Gastrocnemius medialis (tissue), 4 donors: ENCODE results near the gene R3HCC1L. TPM values are rescaled to one million over a fixed set of nuclear protein-coding genes. Genes with fewer than 3 reads are reported as not detected.
"Not testable (repeated sequence)": the region's sequence is repeated elsewhere in the genome, so short reads cannot be mapped to it uniquely, and the experiment has no call there.

Source experiments
- ATAC-seq, 2 donors: fragments of 150-250 bp; one replicate each; pipeline ENCODE4 v1.9.1; 2016
- DNase-seq, 2 donors: peaks; one replicate each; pipeline ENCODE4 v3.0.0-alpha.2; 2019
- H3K27ac ChIP-seq, 4 donors: fragments of 200-600 bp; sonication (generic); 1 replicate in 1 of 4; 2 replicates in 3 of 4; pipeline ENCODE4 v1.5.1; 2016 to 2018; ENCODE audit warnings: mild to moderate bottlenecking in 2 of 4, moderate library complexity in 1 of 4
- H3K27me3 ChIP-seq, 3 donors: fragments of 200-600 bp; sonication (generic) in 2 of 3; 1 replicate in 1 of 3; 2 replicates in 2 of 3; pipeline versions ENCODE4 v1.5.1 to v1.6.0; 2016 to 2019; ENCODE audit warnings: mild to moderate bottlenecking in 1 of 3, moderate library complexity in 1 of 3
- H3K36me3 ChIP-seq, 2 donors: fragments of 200-600 bp; sonication (generic) in 1 of 2; one replicate each; pipeline ENCODE4 v1.5.1; 2017 to 2018
- H3K4me1 ChIP-seq, 2 donors: fragments of 200-600 bp; sonication (generic) in 1 of 2; one replicate each; pipeline ENCODE4 v1.5.1; 2016 to 2017; ENCODE audit warnings: mild to moderate bottlenecking in 2 of 2
- H3K4me3 ChIP-seq, 4 donors: fragments of 200-600 bp; sonication (generic) in 3 of 4; 1 replicate in 1 of 4; 2 replicates in 3 of 4; pipeline ENCODE4 v1.5.1; 2016 to 2019; ENCODE audit warnings: mild to moderate bottlenecking in 2 of 4
- H3K9me3 ChIP-seq, 3 donors: fragments of 200-600 bp; sonication (generic) in 2 of 3; 1 replicate in 1 of 3; 2 replicates in 2 of 3; pipeline ENCODE4 v1.5.1; 2016 to 2019
- POLR2A ChIP-seq, 2 donors: fragments of 450-650 bp; IDR thresholded peaks; one replicate each; pipeline ENCODE4 v1.6.1; 2017; ENCODE audit warnings: antibody characterized with exemption in 2 of 2, mild to moderate bottlenecking in 2 of 2, moderate library complexity in 2 of 2
- in situ Hi-C, 4 donors: fragments of 200-750 bp; cut with MboI; loops; one replicate each; pipeline versions ENCODE4 v1.15.0 to v1.8.0; 2017; ENCODE audit warnings: low sequenced_read_pairs in 4 of 4
- intact Hi-C: fragments of 100-400 bp; cut with DNase I; formaldehyde crosslinking; loops from one replicate; pipeline ENCODE4 v1.15.1; 2023; ENCODE audit warnings: low total_unique reads
- total RNA-seq, 4 donors: library from RNA; depleted of rRNA; stranded (reverse); fragments of >200 nt; gene quantifications; one replicate each; pipeline versions ENCODE4 v1.1.0 to v1.2.3, GENCODE V29; 2016
- TF ChIP-seq, protein P1 (sequence below), 5 experiments: fragments of 450-650 bp in 3 of 5; fragments of 200-600 bp in 2 of 5; sonication (generic) in 2 of 5; IDR thresholded peaks in 4 of 5; conservative IDR thresholded peaks in 1 of 5; 1 replicate in 4 of 5; 2 replicates in 1 of 5; pipeline ENCODE4 v1.5.1; 2016 to 2019; ENCODE audit warnings: antibody characterized with exemption in 5 of 5, mild to moderate bottlenecking in 3 of 5, moderate library complexity in 3 of 5

The R3HCC1L gene
- total RNA-seq, 4 donors from 2014 or later, result 6.7 to 10.8 (median 10.1) TPM

DNA sequence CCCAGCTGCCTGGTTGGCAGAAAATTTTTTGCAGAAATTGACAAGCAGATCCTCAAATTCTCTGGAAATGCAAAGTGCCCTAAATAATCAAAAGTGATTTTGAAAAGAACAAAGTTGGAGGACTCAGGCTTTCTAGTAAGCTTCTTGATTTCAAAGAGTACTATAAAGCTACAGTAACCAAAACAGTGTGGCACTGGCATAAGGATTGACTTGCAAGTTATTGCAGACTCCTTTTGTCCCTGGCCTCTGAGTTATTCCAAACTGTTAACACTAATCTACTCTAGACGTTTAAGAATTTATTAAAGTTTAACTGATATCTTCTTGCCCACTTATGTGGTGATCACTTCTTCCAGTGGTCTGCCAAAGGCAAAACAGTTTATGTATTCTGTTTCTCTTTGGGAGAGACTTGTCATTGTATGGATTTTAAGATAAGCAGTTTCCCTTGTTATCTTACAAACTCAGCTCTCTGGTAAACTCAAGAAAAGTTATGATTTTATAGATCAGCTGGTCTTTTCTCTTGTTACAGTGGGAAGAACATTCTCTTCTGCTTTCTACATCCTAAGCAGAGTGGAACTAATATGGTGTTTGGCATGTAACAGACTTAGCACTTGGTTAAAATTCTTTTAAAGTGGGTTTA is 92.2 kb downstream of the R3HCC1L start:
- ATAC-seq (no peak), DNase-seq (no peak)
- intact Hi-C loops (no loop called here), in situ Hi-C loops (no loop called here)
- H3K27ac ChIP-seq, result no peak overlapping the region
- H3K36me3 ChIP-seq, result no peaks in the 10 kb centered on the region
- TF ChIP-seq, protein P1, sequence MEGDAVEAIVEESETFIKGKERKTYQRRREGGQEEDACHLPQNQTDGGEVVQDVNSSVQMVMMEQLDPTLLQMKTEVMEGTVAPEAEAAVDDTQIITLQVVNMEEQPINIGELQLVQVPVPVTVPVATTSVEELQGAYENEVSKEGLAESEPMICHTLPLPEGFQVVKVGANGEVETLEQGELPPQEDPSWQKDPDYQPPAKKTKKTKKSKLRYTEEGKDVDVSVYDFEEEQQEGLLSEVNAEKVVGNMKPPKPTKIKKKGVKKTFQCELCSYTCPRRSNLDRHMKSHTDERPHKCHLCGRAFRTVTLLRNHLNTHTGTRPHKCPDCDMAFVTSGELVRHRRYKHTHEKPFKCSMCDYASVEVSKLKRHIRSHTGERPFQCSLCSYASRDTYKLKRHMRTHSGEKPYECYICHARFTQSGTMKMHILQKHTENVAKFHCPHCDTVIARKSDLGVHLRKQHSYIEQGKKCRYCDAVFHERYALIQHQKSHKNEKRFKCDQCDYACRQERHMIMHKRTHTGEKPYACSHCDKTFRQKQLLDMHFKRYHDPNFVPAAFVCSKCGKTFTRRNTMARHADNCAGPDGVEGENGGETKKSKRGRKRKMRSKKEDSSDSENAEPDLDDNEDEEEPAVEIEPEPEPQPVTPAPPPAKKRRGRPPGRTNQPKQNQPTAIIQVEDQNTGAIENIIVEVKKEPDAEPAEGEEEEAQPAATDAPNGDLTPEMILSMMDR (IDR thresholded peaks at IDR 0.05 in 4 of 5, conservative IDR thresholded peaks at IDR 0.05 in 1 of 5), result no peak
- TF ChIP-seq POLR2A (IDR thresholded peaks at IDR 0.05), result no peak
- H3K4me3 ChIP-seq, result no peak overlapping the region
- H3K4me1 ChIP-seq, result peaks cover 4 to 5% of the 10 kb centered on the region in 2 donors
- H3K9me3 ChIP-seq, result no peaks in the 10 kb centered on the region
- no peaks in the 10 kb centered on the region for H3K27me3 ChIP-seq

DNA sequence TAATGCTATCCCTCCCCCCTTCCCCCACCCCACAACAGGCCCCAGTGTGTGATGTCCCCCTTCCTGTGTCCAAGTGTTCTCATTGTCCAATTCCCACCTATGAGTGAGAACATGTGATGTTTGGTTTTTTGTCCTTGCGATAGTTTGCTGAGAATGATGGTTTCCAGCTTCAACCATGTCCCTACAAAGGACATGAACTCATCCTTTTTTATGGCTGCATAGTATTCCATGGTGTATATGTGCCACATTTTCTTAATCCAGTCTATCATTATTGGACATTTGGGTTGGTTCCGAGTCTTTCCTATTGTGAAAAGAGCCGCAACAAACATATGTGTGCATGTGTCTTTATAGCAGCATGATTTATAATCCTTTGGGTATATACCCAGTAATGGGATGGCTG is 93.3 kb downstream of the R3HCC1L start:
- H3K4me3 ChIP-seq, intact Hi-C loops, H3K9me3 ChIP-seq, H3K36me3 ChIP-seq, H3K4me1 ChIP-seq, in situ Hi-C loops, H3K27me3 ChIP-seq, ATAC-seq, H3K27ac ChIP-seq, DNase-seq: not testable (repeated sequence)

DNA sequence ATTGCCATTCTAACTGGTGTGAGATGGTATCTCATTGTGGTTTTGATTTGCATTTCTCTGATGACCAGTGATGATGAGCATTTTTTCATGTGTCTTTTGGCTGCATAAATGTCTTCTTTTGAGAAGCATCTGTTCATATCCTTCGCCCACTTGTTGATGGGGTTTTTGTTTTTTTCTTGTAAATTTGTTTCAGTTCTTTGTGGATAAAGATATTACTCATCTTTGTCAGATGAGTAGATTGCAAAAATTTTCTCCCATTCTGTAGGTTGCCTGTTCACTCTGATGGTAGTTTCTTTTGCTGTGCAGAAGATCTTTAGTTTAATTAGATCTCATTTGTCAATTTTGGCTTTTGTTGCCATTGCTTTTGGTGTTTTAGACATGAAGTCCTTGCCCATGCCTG is 93.8 kb downstream of the R3HCC1L start:
- ATAC-seq, H3K27ac ChIP-seq, in situ Hi-C loops, H3K27me3 ChIP-seq, H3K9me3 ChIP-seq, intact Hi-C loops, DNase-seq, H3K4me3 ChIP-seq, H3K36me3 ChIP-seq, H3K4me1 ChIP-seq: not testable (repeated sequence)

DNA sequence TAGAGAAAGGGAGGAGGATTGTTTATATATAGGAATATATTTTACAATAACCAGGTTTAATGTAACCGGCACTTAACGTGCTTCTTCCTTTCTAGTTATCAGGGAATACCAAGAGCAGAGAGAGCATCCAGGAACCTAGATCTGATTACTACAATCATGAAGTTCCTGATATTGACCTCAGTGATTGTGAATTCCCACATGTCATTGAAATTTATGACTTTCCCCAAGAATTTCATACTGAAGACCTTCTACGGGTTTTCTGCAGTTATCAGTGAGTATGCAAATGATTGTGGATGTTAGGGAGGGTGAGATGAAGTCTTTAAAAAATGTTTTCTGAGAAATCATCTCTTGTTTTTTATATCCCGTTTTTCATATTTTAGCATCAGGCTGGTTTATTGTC is 97.0 kb downstream of the R3HCC1L start:
- H3K4me1 ChIP-seq, result no peaks in the 10 kb centered on the region
- intact Hi-C loops (no loop called here), in situ Hi-C loops (no loop called here)
- no peaks in the 10 kb centered on the region for H3K27me3 ChIP-seq
- H3K27ac ChIP-seq, result no peak overlapping the region
- ATAC-seq, result no peak
- no peak for TF ChIP-seq POLR2A (IDR thresholded peaks at IDR 0.05)
- TF ChIP-seq, protein P1 (IDR thresholded peaks at IDR 0.05 in 4 of 5, conservative IDR thresholded peaks at IDR 0.05 in 1 of 5), result no peak
- peaks cover 0 to 14% of the 10 kb centered on the region in 2 donors for H3K36me3 ChIP-seq
- H3K4me3 ChIP-seq, result no peak overlapping the region
- H3K9me3 ChIP-seq, result no peaks in the 10 kb centered on the region
- no peak for DNase-seq

DNA sequence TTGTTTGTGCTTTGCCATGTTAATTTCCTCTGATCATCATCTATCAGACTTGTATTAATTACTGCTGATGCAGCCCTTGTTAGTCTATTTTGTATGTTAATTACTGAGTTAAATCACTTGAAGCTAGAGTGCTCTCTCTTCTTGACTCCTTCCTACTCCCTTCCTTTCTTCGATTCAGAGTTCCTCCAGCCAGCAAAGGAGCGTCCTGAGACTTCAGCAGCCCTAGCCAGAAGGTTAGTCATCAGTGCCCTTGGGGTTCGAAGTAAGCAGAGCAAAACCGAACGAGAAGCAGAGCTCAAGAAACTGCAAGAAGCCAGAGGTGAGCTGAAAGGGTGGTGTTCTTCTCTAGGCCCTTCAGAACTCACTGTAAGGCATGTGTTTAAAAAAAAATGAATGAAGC is 101.4 kb downstream of the R3HCC1L start:
- intact Hi-C loops (no loop called here), in situ Hi-C loops (no loop called here)
- Histone ChIP-seq H3K36me3 (peaks cover 0 to 30% of the 10 kb centered on the region in 2 donors), H3K27me3 (no peaks in the 10 kb centered on the region), H3K27ac (no peak overlapping the region), H3K4me1 (no peaks in the 10 kb centered on the region), H3K9me3 (no peaks in the 10 kb centered on the region), H3K4me3 (no peak overlapping the region)
- ATAC-seq (no peak), DNase-seq (no peak)
- TF ChIP-seq, protein P1 (IDR thresholded peaks at IDR 0.05 in 4 of 5, conservative IDR thresholded peaks at IDR 0.05 in 1 of 5), result no peak
- TF ChIP-seq POLR2A (IDR thresholded peaks at IDR 0.05), result no peak

DNA sequence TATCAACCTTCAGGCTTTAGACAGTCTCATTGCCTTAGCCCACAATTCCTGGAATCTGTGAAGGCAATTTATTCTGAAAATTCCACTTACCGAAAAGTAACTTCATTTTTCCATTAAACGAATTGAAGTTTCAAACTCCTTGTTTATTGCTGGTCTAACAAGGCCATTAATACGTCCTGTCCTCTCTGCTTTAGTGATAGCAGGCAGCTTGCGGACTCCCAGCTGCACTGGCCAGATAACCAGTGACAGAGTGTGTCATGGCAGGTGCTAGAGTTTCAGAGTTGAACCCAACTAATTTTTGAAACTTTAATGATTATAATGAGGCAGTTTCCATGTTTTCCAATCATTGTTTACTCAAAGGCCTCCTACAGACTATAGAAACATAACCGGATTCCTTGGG is 102.4 kb downstream of the R3HCC1L start:
- in situ Hi-C loops, result no loop called here
- peaks cover 0 to 30% of the 10 kb centered on the region in 2 donors for H3K36me3 ChIP-seq
- H3K27me3 ChIP-seq, result no peaks in the 10 kb centered on the region
- intact Hi-C loops, result no loop called here
- DNase-seq (no peak), ATAC-seq (no peak)
- no peaks in the 10 kb centered on the region for H3K9me3 ChIP-seq
- TF ChIP-seq POLR2A (IDR thresholded peaks at IDR 0.05), result no peak
- TF ChIP-seq, protein P1 (IDR thresholded peaks at IDR 0.05 in 4 of 5, conservative IDR thresholded peaks at IDR 0.05 in 1 of 5), result no peak
- H3K4me1 ChIP-seq, result no peaks in the 10 kb centered on the region
- no peak overlapping the region for H3K27ac ChIP-seq
- no peak overlapping the region for H3K4me3 ChIP-seq
